Endothelial cell (in vitro differentiated cells): Measurements from ENCODE around the gene C19orf85. TPM values are rescaled to one million over a fixed set of nuclear protein-coding genes. Genes with fewer than 3 reads are reported as not detected.

Experiments used
- DNase-seq: peaks from one replicate; pipeline ENCODE4 v3.0.0; 2021; ENCODE audit warnings: low spot score
- H3K27ac Mint-ChIP-seq: one replicate; pipeline ENCODE4 v1.8.0; 2021; ENCODE audit warnings: mixed read lengths, inconsistent platforms; ENCODE audit not compliant: unreplicated experiment
- H3K27me3 Mint-ChIP-seq: one replicate; pipeline ENCODE4 v1.8.0; 2021; ENCODE audit warnings: mild to moderate bottlenecking, moderate library complexity, mixed read lengths, inconsistent platforms; ENCODE audit not compliant: unreplicated experiment
- H3K36me3 Mint-ChIP-seq: one replicate; pipeline ENCODE4 v1.8.0; 2021; ENCODE audit warnings: mild to moderate bottlenecking, low read depth, mixed read lengths, inconsistent platforms; ENCODE audit not compliant: unreplicated experiment
- H3K4me1 Mint-ChIP-seq: one replicate; pipeline ENCODE4 v1.8.0; 2021; ENCODE audit warnings: mild to moderate bottlenecking, mixed read lengths, inconsistent platforms; ENCODE audit not compliant: unreplicated experiment
- H3K4me3 Mint-ChIP-seq: one replicate; pipeline ENCODE4 v1.8.0; 2021; ENCODE audit warnings: mild to moderate bottlenecking, mixed read lengths, inconsistent platforms; ENCODE audit not compliant: unreplicated experiment
- H3K9me3 Mint-ChIP-seq: one replicate; pipeline ENCODE4 v1.8.0; 2021; ENCODE audit warnings: mixed read lengths, inconsistent platforms; ENCODE audit not compliant: unreplicated experiment
- CTCF ChIP-seq: fragments of 200-600 bp; sonication (generic); IDR thresholded peaks from one replicate; pipeline ENCODE4 v1.5.0; 2021; ENCODE audit warnings: antibody characterized with exemption; ENCODE audit not compliant: unreplicated experiment
- total RNA-seq: library from RNA; stranded (reverse); fragmentation: NEBNext Ultra II Directional; extraction: Animal tissue kit (Norgen Biotek cat#: 25700); gene quantifications from one replicate; pipeline ENCODE4 v1.2.1, GENCODE V29; 2021; ENCODE audit not compliant: unreplicated experiment

The C19orf85 gene
- total RNA-seq, 1 donor from 2014 or later = not detected

- TF ChIP-seq CTCF = no peak
- Mint-ChIP-seq H3K4me1 (peaks cover 20% of the 10 kb centered on the region), H3K4me3 (no peak overlapping the region), H3K27ac (no peak overlapping the region), H3K36me3 (peaks cover 16% of the 10 kb centered on the region), H3K9me3 (no peaks in the 10 kb centered on the region), H3K27me3 (peaks cover 21% of the 10 kb centered on the region)
- DNase-seq = no peak
Observed at GRCh38 chr19:55482156-55482961, 17.8 kb upstream of the C19orf85 start.

- H3K4me3 Mint-ChIP-seq = no peak overlapping the region
- no peak for TF ChIP-seq CTCF
- DNase-seq = no peak
- peaks cover 15% of the 10 kb centered on the region for H3K4me1 Mint-ChIP-seq
- no peak overlapping the region for H3K27ac Mint-ChIP-seq
- H3K27me3 Mint-ChIP-seq = peaks cover 24% of the 10 kb centered on the region
- peaks cover 16% of the 10 kb centered on the region for H3K36me3 Mint-ChIP-seq
- no peaks in the 10 kb centered on the region for H3K9me3 Mint-ChIP-seq
Observed at GRCh38 chr19:55481794-55482155, 17.2 kb upstream of the C19orf85 start.

- peaks cover 16% of the 10 kb centered on the region for H3K36me3 Mint-ChIP-seq
- no peaks in the 10 kb centered on the region for H3K9me3 Mint-ChIP-seq
- TF ChIP-seq CTCF = no peak
- H3K4me3 Mint-ChIP-seq = no peak overlapping the region
- H3K4me1 Mint-ChIP-seq = peaks cover 15% of the 10 kb centered on the region
- no peak for DNase-seq
- H3K27ac Mint-ChIP-seq = no peak overlapping the region
- peaks cover 24% of the 10 kb centered on the region for H3K27me3 Mint-ChIP-seq
Observed at GRCh38 chr19:55481148-55481793, 16.7 kb upstream of the C19orf85 start.

GRCh38 chr19:55479451-55480230 lies 15.1 kb upstream of the C19orf85 start:
- peaks cover 12% of the 10 kb centered on the region for H3K36me3 Mint-ChIP-seq
- no peak for DNase-seq
- peaks cover 27% of the 10 kb centered on the region for H3K27me3 Mint-ChIP-seq
- H3K4me3 Mint-ChIP-seq = peak overlapping the region; percentile 72
- H3K4me1 Mint-ChIP-seq = peaks cover 11% of the 10 kb centered on the region
- H3K9me3 Mint-ChIP-seq = no peaks in the 10 kb centered on the region
- TF ChIP-seq CTCF = no peak
- H3K27ac Mint-ChIP-seq = peak overlapping the region; percentile 8
